AG10803 (cell line): Measurements from ENCODE around the gene MCTP1.
"Not testable (repeated sequence)": the region's sequence is repeated elsewhere in the genome, so short reads cannot be mapped to it uniquely, and the experiment has no call there.

Experiments
- DNase-seq: peaks from one replicate; pipeline ENCODE4 v3.0.0; 2010; ENCODE audit warnings: low read depth
- H3K4me3 ChIP-seq: 2 replicates; pipeline ENCODE4 v1.5.1; 2011; ENCODE audit warnings: mild to moderate bottlenecking, low read length, control low read depth
- CTCF ChIP-seq: conservative IDR thresholded peaks from 2 replicates; pipeline ENCODE4 v1.5.1; 2011; ENCODE audit warnings: mild to moderate bottlenecking, low read length, control low read depth, inconsistent platforms

Gene MCTP1

DNA sequence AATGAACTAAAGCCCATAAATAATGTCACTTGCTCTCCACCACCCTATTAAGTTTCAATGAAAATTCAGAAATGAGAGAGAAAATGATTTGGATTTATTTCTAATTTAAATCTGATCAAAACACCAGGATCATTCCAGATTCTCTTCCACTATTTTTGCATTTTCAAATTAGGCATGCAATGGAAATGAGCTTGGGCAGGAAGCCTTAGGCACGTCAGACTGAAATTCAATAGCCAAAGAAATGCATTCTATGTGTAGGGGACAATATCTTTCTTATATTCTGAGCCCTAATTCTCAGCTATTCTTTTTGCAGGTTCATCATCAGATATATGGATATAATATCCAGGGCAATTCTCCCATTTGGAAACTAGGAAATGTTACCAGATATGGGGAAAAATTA, 132.8 kb downstream of the MCTP1 start:
- TF ChIP-seq CTCF: no peak
- no peak for DNase-seq
- H3K4me3 ChIP-seq: no peak overlapping the region

GRCh38 chr5:95151694-95152093, 133.2 kb downstream of the MCTP1 start:
- TF ChIP-seq CTCF: no peak
- DNase-seq: no peak
- H3K4me3 ChIP-seq: no peak overlapping the region

DNA sequence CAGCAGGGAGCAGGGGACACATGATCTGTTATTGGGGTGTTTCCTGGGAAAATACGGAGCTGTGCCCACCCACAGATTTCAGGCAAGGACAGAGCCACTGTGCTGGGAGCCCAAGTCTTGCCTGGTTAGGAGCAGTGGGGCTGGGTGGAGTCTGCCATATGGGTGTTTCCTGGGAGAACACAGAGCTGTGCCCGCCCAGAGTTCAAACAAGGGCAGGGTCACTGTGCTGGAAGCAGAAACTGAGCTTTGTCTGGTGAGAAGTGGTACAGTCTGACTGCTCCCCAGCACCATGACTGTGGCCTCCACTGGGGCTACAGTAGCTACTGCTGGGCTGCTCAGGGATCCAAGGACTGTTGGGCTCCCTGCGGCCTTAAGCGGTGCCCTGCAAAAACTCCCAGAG, 135.5 kb downstream of the MCTP1 start:
- no peak for DNase-seq
- no peak for TF ChIP-seq CTCF
- no peak overlapping the region for H3K4me3 ChIP-seq

- no peak overlapping the region for H3K4me3 ChIP-seq
- no peak for TF ChIP-seq CTCF
- no peak for DNase-seq
Observed at GRCh38 chr5:95148453-95148852, 136.4 kb downstream of the MCTP1 start.

- not testable (repeated sequence) for H3K4me3 ChIP-seq, DNase-seq
Observed at GRCh38 chr5:95143858-95144257, 141.0 kb downstream of the MCTP1 start.

GRCh38 chr5:95142145-95142544, 142.7 kb downstream of the MCTP1 start:
- no peak for DNase-seq
- no peak overlapping the region for H3K4me3 ChIP-seq
- no peak for TF ChIP-seq CTCF

- DNase-seq: no peak
- H3K4me3 ChIP-seq: no peak overlapping the region
- TF ChIP-seq CTCF: no peak
Observed at GRCh38 chr5:95141141-95141540, 143.8 kb downstream of the MCTP1 start.

- TF ChIP-seq CTCF: no peak
- H3K4me3 ChIP-seq: no peak overlapping the region
- DNase-seq: no peak
Observed at GRCh38 chr5:95134326-95134725, 150.6 kb downstream of the MCTP1 start.
